ENCODE measurements around the gene SOCS6. TPM values are rescaled to one million over a fixed set of nuclear protein-coding genes. Genes with fewer than 3 reads are reported as not detected.

Gene SOCS6
- total RNA-seq, 1 experiment from 2014 or later = 11.0 TPM

DNA sequence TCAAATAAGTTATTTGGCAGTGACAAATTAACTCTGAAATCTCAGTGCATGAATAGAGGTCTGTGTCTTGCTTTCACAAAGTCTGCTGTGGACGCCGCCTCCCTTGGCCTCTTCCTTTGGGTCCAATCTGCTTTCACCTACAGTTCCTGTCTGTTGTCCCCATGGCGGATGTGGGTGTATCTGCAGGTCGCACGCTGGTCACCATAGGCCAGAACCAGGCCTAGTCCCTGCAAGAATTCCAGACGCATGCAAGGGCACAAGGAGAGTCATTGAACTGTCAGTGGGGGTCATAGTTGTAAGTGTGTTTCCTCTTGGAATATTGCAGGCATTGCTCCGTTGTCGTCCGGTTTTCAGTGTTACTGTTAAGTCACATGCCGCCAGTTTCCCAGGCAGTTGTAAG, 7.4 kb downstream of the SOCS6 start:
- Histone ChIP-seq H3K27ac (no peak overlapping the region), H3K36me3 (no peaks in the 10 kb centered on the region; the same call in 1 of the 2 replicates), H3K4me3 (no peak overlapping the region), H3K9me3 (replicated peaks) (no peaks in the 10 kb centered on the region), H3K4me1 (no peaks in the 10 kb centered on the region), H3K27me3 (no peaks in the 10 kb centered on the region)
- no peak for DNase-seq

DNA sequence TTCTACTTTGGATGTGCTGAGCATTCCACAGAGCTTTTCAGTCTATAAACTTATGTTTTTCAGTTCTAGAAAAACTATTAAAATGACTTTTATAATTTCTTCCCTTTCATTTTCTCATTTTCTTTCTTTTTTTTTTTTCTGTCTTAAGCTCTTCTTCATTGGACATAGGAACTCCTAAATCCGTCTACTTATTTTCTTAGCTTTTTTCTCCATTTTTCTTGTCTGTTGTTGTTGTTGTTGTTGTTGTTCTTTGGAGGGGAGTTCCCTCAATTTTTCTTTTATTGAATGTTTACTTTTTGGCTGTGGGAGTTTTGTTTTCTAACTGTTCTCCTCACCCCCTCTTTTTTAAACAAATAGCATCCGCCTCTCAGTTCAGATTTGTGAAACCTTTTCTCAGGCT, 7.9 kb downstream of the SOCS6 start:
- Histone ChIP-seq H3K4me3 (no peak overlapping the region), H3K9me3 (replicated peaks) (no peaks in the 10 kb centered on the region), H3K27ac (no peak overlapping the region), H3K27me3 (no peaks in the 10 kb centered on the region), H3K4me1 (no peaks in the 10 kb centered on the region), H3K36me3 (no peaks in the 10 kb centered on the region)
- DNase-seq = no peak

- Histone ChIP-seq H3K9me3 (replicated peaks) (no peaks in the 10 kb centered on the region), H3K36me3 (no peaks in the 10 kb centered on the region), H3K4me1 (no peaks in the 10 kb centered on the region), H3K27ac (no peak overlapping the region), H3K4me3 (no peak overlapping the region), H3K27me3 (no peaks in the 10 kb centered on the region)
- DNase-seq = no peak
These were observed 10.5 kb downstream of the SOCS6 start for GRCh38 chr18:70299393-70299792.

DNA sequence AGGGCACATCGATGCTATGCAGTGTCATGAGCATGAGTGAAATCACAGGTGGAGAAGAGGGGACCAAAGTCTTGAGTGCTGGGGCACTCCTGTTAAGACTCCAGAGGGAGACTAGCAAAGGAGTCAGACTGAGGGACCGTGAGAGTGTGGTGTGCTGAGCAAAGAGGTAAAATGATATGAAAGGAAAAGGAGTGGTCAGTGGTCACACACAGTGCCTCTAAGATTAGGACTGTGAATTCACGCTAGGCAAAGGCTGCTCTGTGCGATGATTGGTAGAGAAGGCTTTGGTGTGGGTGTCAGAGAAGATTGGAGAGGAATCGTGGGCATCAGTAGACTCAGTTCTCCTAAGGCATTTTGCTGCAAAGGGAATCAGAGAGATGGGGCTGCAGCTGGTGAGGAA, 12.8 kb downstream of the SOCS6 start:
- no peaks in the 10 kb centered on the region for H3K27me3 ChIP-seq
- no peak for DNase-seq
- no peaks in the 10 kb centered on the region for H3K9me3 ChIP-seq (replicated peaks)
- no peak overlapping the region for H3K27ac ChIP-seq
- no peak overlapping the region for H3K4me3 ChIP-seq
- H3K36me3 ChIP-seq = no peaks in the 10 kb centered on the region
- no peaks in the 10 kb centered on the region for H3K4me1 ChIP-seq

DNA sequence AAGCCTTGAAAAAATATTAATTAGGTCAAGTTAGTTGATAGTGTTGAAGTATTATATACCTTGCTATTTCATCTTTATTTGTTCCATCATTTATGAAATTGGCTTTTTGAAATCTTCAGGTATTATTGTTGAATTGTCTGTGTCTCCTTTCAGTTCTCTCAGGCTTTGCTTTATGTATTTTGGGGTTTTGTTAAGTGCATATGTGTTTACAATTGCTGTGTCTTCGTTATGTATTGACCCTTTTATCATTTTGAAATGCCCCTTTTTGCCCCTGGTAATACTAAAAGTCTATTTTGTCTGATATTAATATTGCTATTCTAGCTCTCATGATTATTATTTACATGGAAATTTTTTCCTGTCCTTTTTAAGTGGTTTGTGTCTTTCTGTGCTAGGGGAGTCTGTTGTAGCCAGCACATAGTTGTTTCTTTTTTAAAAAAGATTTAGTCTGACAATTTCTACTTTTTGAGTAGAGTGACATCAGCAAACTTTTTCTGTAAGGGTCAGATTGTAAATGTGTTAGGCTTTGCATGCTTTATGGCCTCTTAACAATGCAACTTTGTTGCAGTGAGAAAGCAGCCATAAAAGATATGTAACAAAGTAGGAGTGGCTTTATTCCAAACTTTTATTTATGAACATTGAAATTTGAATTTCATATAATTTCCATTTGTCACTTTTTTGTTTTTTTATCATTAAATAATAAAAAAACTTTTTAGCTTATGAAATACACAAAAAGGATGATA, 19.9 kb downstream of the SOCS6 start:
- no peaks in the 10 kb centered on the region for H3K4me1 ChIP-seq
- H3K36me3 ChIP-seq = no peaks in the 10 kb centered on the region
- no peaks in the 10 kb centered on the region for H3K9me3 ChIP-seq (replicated peaks)
- no peak for DNase-seq
- no peaks in the 10 kb centered on the region for H3K27me3 ChIP-seq
- no peak overlapping the region for H3K27ac ChIP-seq
- H3K4me3 ChIP-seq = no peak overlapping the region

- DNase-seq = no peak
- Histone ChIP-seq H3K4me1 (no peaks in the 10 kb centered on the region), H3K4me3 (no peak overlapping the region), H3K36me3 (no peaks in the 10 kb centered on the region), H3K27me3 (no peaks in the 10 kb centered on the region), H3K9me3 (replicated peaks) (no peaks in the 10 kb centered on the region), H3K27ac (no peak overlapping the region)
These were observed 21.9 kb downstream of the SOCS6 start for GRCh38 chr18:70310560-70311320.

DNA sequence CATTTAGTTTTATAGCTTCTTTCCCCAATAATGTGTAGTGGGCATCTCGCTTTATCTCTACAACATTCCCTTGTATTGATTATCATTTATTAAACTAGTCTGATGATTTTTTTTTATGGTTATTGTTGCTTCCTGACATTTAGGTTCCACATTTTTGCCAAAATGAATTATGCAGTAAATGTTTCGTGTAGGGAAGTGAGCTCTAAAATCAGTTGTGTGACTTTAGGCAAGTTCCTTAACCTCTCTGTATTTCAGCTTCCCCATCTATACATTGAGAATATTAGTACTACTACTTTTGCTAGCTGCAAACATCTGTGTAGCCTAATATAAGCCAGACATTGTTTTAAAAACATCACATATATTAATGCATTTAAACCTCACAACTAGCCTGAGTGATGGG, 22.9 kb downstream of the SOCS6 start:
- Histone ChIP-seq H3K4me1 (no peaks in the 10 kb centered on the region), H3K36me3 (no peaks in the 10 kb centered on the region), H3K4me3 (no peak overlapping the region), H3K27ac (no peak overlapping the region), H3K9me3 (replicated peaks) (no peaks in the 10 kb centered on the region), H3K27me3 (no peaks in the 10 kb centered on the region)
- DNase-seq = no peak

- no peak for DNase-seq
- H3K27me3 ChIP-seq = no peaks in the 10 kb centered on the region
- H3K36me3 ChIP-seq = no peaks in the 10 kb centered on the region
- H3K27ac ChIP-seq = no peak overlapping the region
- no peaks in the 10 kb centered on the region for H3K9me3 ChIP-seq (replicated peaks)
- H3K4me3 ChIP-seq = no peak overlapping the region
- H3K4me1 ChIP-seq = no peaks in the 10 kb centered on the region
These were observed 24.8 kb downstream of the SOCS6 start for GRCh38 chr18:70313640-70314039.

GRCh38 chr18:70314151-70314782, 25.4 kb downstream of the SOCS6 start:
- Histone ChIP-seq H3K27me3 (no peaks in the 10 kb centered on the region), H3K4me3 (no peak overlapping the region), H3K4me1 (no peaks in the 10 kb centered on the region), H3K36me3 (no peaks in the 10 kb centered on the region), H3K9me3 (replicated peaks) (no peaks in the 10 kb centered on the region), H3K27ac (no peak overlapping the region)
- DNase-seq = no peak

DNA sequence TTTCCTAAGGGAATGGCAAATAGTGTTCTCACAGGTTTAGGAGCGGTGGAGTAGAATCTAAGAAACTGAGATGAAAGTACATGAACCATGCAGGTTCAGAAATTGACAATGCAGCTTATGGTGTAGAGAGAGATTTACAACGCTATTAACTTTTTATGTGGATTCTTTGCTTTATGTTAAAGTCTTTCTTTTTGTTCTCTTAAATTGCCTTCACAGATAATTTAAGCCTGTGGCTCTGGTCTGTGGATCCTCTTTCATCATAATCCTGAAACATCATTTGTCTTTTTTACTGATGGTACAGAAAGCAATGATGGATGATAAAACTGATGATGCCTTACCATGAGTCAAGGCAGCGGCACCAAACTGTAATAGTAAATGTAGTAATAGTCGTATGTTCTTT, 30.3 kb downstream of the SOCS6 start:
- H3K4me3 ChIP-seq = no peak overlapping the region
- H3K36me3 ChIP-seq = no peaks in the 10 kb centered on the region
- H3K9me3 ChIP-seq (replicated peaks) = no peaks in the 10 kb centered on the region
- DNase-seq = no peak
- no peaks in the 10 kb centered on the region for H3K4me1 ChIP-seq
- no peak overlapping the region for H3K27ac ChIP-seq
- no peaks in the 10 kb centered on the region for H3K27me3 ChIP-seq

- H3K9me3 ChIP-seq (replicated peaks) = no peaks in the 10 kb centered on the region
- H3K27ac ChIP-seq = no peak overlapping the region
- H3K27me3 ChIP-seq = no peaks in the 10 kb centered on the region
- no peaks in the 10 kb centered on the region for H3K4me1 ChIP-seq
- no peaks in the 10 kb centered on the region for H3K36me3 ChIP-seq
- DNase-seq = no peak
- no peak overlapping the region for H3K4me3 ChIP-seq
These were observed 32.8 kb downstream of the SOCS6 start for GRCh38 chr18:70321616-70322015.

DNA sequence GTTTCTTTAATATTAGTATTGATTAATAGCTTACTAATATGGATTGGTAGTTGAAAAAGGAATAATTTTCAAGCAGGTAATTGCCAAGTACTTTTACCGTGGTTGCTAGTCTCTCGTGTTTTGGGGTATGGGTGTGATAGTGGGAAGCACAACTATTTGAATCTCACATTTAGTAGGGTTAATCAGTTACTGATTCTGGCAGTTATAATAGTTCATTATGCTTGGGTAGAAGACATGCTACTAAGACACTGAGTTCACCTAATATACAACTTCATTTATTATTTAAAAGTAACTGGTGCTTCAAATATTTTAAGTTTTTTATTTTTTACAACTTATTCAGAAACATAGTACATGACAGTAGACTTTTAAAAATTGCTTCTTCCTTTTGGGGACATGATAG, 33.5 kb downstream of the SOCS6 start:
- no peak for DNase-seq
- H3K27me3 ChIP-seq = no peaks in the 10 kb centered on the region
- no peaks in the 10 kb centered on the region for H3K4me1 ChIP-seq
- H3K4me3 ChIP-seq = no peak overlapping the region
- no peaks in the 10 kb centered on the region for H3K9me3 ChIP-seq (replicated peaks)
- H3K27ac ChIP-seq = no peak overlapping the region
- no peaks in the 10 kb centered on the region for H3K36me3 ChIP-seq

- Histone ChIP-seq H3K27me3 (no peaks in the 10 kb centered on the region), H3K4me3 (no peak overlapping the region), H3K4me1 (no peaks in the 10 kb centered on the region), H3K36me3 (no peaks in the 10 kb centered on the region), H3K9me3 (replicated peaks) (no peaks in the 10 kb centered on the region), H3K27ac (no peak overlapping the region)
- no peak for DNase-seq
These were observed 34.1 kb downstream of the SOCS6 start for GRCh38 chr18:70322928-70323327.

- no peak for DNase-seq
- no peaks in the 10 kb centered on the region for H3K36me3 ChIP-seq
- H3K27me3 ChIP-seq = no peaks in the 10 kb centered on the region
- H3K4me1 ChIP-seq = no peaks in the 10 kb centered on the region
- no peak overlapping the region for H3K27ac ChIP-seq
- H3K4me3 ChIP-seq = no peak overlapping the region
- H3K9me3 ChIP-seq (replicated peaks) = no peaks in the 10 kb centered on the region
These were observed 36.1 kb downstream of the SOCS6 start for GRCh38 chr18:70324897-70325296.

- Histone ChIP-seq H3K9me3 (replicated peaks) (no peaks in the 10 kb centered on the region), H3K4me1 (no peaks in the 10 kb centered on the region), H3K27ac (no peak overlapping the region), H3K36me3 (no peaks in the 10 kb centered on the region), H3K27me3 (no peaks in the 10 kb centered on the region), H3K4me3 (no peak overlapping the region)
- no peak for DNase-seq
These were observed 37.4 kb downstream of the SOCS6 start for GRCh38 chr18:70326255-70326654.

All from SJCRH30 (cell line).